Activated CD4-positive, alpha-beta T cell treated with anti-CD3 and anti-CD28 coated beads, Interleukin-2, amount 10 ng/mL, durations not matched to agents 7 days and 5 days (primary cell): ENCODE results near the gene CFTR. TPM values are rescaled to one million over a fixed set of nuclear protein-coding genes. Genes with fewer than 3 reads are reported as not detected.
"Not testable (repeated sequence)": the region's sequence is repeated elsewhere in the genome, so short reads cannot be mapped to it uniquely, and the experiment has no call there.

Source experiments
- CTCF ChIA-PET: fragments of 350-600 bp; sonication (Branson Sonifier 250); formaldehyde crosslinking; loops from one replicate; lab custom pipeline; 2021; ENCODE audit warnings: antibody characterized with exemption; lab: Charles Lee
- POLR2A ChIA-PET: fragments of 350-600 bp; sonication (Branson Sonifier 250); formaldehyde crosslinking; loops from one replicate; lab custom pipeline; 2021; ENCODE audit warnings: antibody characterized with exemption; lab: Charles Lee
- DNase-seq: peaks from one replicate; pipeline ENCODE4 v3.0.0-alpha.2; 2020
- H3K27ac Mint-ChIP-seq: one replicate; pipeline ENCODE4 v1.8.0; 2021; ENCODE audit warnings: mild to moderate bottlenecking, moderate library complexity, mixed read lengths
- H3K27me3 Mint-ChIP-seq: one replicate; pipeline ENCODE4 v1.8.0; 2021; ENCODE audit warnings: mixed read lengths
- H3K36me3 Mint-ChIP-seq: one replicate; pipeline ENCODE4 v1.8.0; 2021; ENCODE audit warnings: low read depth, mixed read lengths
- H3K4me1 Mint-ChIP-seq: one replicate; pipeline ENCODE4 v1.8.0; 2021; ENCODE audit warnings: mixed read lengths
- H3K4me3 Mint-ChIP-seq: one replicate; pipeline ENCODE4 v1.8.0; 2021; ENCODE audit warnings: mild to moderate bottlenecking, moderate library complexity, mixed read lengths
- H3K9me3 Mint-ChIP-seq: one replicate; pipeline ENCODE4 v1.8.0; 2021; ENCODE audit warnings: mixed read lengths
- total RNA-seq, 2 experiments: library from RNA; stranded (reverse); gene quantifications; one replicate each; pipeline ENCODE4 v1.2.3, GENCODE V29; 2021

Gene CFTR
- total RNA-seq, 2 experiments from 2014 or later, result not detected

DNA sequence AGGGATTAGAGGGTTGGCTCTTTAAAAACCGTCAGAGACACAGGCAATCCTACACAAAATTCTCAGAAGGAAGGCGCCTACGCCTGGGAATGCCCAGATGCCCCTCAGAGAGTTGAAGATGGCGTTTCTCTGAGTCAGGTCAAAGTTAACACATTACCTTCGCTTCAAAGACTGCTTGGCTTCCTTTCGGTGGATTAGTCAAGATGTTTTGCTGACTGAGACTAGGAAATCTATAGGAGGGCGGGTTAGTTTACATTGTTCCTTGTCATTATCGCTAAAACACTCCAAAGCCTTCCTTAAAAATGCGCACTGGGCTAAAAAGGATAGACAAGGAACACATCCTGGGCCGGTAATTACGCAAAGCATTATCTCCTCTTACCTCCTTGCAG is 995 bp upstream of the CFTR start:
- CTCF ChIA-PET, result no interaction called here
- Mint-ChIP-seq H3K4me1 (no peaks in the 10 kb centered on the region), H3K27ac (no peak overlapping the region), H3K9me3 (no peaks in the 10 kb centered on the region), H3K36me3 (no peaks in the 10 kb centered on the region), H3K27me3 (peaks cover 29% of the 10 kb centered on the region), H3K4me3 (no peak overlapping the region)
- DNase-seq, result no peak
- POLR2A ChIA-PET, result no interaction called here

- DNase-seq, result no peak
- Mint-ChIP-seq H3K27me3 (peaks cover 29% of the 10 kb centered on the region), H3K4me1 (no peaks in the 10 kb centered on the region), H3K9me3 (no peaks in the 10 kb centered on the region), H3K4me3 (no peak overlapping the region), H3K27ac (no peak overlapping the region), H3K36me3 (no peaks in the 10 kb centered on the region)
- ChIA-PET CTCF (no interaction called here), POLR2A (no interaction called here)
These were observed 184 bp downstream of the CFTR start for GRCh38 chr7:117480055-117480362.

DNA sequence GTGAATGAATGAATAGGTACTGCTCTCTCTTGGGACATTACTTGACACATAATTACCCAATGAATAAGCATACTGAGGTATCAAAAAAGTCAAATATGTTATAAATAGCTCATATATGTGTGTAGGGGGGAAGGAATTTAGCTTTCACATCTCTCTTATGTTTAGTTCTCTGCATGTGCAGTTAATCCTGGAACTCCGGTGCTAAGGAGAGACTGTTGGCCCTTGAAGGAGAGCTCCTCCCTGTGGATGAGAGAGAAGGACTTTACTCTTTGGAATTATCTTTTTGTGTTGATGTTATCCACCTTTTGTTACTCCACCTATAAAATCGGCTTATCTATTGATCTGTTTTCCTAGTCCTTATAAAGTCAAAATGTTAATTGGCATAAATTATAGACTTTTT is 1.2 kb downstream of the CFTR start:
- no peaks in the 10 kb centered on the region for H3K4me1 Mint-ChIP-seq
- ChIA-PET CTCF (no interaction called here), POLR2A (no interaction called here)
- no peak overlapping the region for H3K27ac Mint-ChIP-seq
- no peak for DNase-seq
- H3K9me3 Mint-ChIP-seq, result no peaks in the 10 kb centered on the region
- H3K36me3 Mint-ChIP-seq, result no peaks in the 10 kb centered on the region
- H3K4me3 Mint-ChIP-seq, result no peak overlapping the region
- peaks cover 29% of the 10 kb centered on the region for H3K27me3 Mint-ChIP-seq

DNA sequence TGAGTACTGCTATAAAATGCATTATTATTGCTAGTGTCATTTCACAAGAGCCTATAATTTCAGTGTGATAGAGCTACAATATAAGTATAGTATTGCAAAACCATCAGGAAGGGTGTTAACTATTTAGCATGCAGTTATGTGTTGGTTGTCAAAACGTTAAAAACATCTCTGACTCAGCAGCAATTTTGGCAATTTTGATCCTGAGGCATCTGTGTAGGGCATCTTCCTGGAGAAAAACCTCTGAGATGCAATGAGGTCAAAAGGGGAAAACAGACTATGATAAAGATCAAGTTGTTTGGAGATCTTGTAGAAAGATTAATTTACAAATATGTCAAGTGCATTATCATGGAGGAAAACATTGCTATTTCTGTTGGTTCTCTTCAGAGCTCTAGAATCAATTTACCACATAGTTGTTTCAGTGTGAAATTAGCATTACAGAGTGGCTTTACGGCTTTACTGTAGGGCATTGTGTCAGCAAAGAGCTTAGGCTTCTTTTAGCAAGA is 5.3 kb downstream of the CFTR start:
- no peak overlapping the region for H3K4me3 Mint-ChIP-seq
- POLR2A ChIA-PET, result no interaction called here
- DNase-seq, result no peak
- H3K36me3 Mint-ChIP-seq, result no peaks in the 10 kb centered on the region
- H3K4me1 Mint-ChIP-seq, result no peaks in the 10 kb centered on the region
- H3K27me3 Mint-ChIP-seq, result peaks cover 9% of the 10 kb centered on the region
- no peaks in the 10 kb centered on the region for H3K9me3 Mint-ChIP-seq
- CTCF ChIA-PET, result no interaction called here
- H3K27ac Mint-ChIP-seq, result no peak overlapping the region

GRCh38 chr7:117489016-117489415 is 9.2 kb downstream of the CFTR start:
- POLR2A ChIA-PET, result no interaction called here
- H3K4me1 Mint-ChIP-seq, result no peaks in the 10 kb centered on the region
- H3K27ac Mint-ChIP-seq, result no peak overlapping the region
- CTCF ChIA-PET, result no interaction called here
- no peak for DNase-seq
- no peaks in the 10 kb centered on the region for H3K36me3 Mint-ChIP-seq
- H3K4me3 Mint-ChIP-seq, result no peak overlapping the region
- no peaks in the 10 kb centered on the region for H3K9me3 Mint-ChIP-seq
- no peaks in the 10 kb centered on the region for H3K27me3 Mint-ChIP-seq

GRCh38 chr7:117489430-117489829 is 9.6 kb downstream of the CFTR start:
- Mint-ChIP-seq H3K9me3 (no peaks in the 10 kb centered on the region), H3K27me3 (no peaks in the 10 kb centered on the region)
- POLR2A ChIA-PET, result no interaction called here

GRCh38 chr7:117489911-117490310 is 10.1 kb downstream of the CFTR start:
- Mint-ChIP-seq H3K4me3 (no peak overlapping the region), H3K27ac (no peak overlapping the region), H3K9me3 (no peaks in the 10 kb centered on the region), H3K27me3 (no peaks in the 10 kb centered on the region), H3K4me1 (no peaks in the 10 kb centered on the region), H3K36me3 (no peaks in the 10 kb centered on the region)
- ChIA-PET POLR2A (no interaction called here), CTCF (no interaction called here)
- no peak for DNase-seq

More at GRCh38 chr7:117489430-117489829, 9.6 kb downstream of the CFTR start:
- no peaks in the 10 kb centered on the region for H3K4me1 Mint-ChIP-seq
- H3K4me3 Mint-ChIP-seq, result no peak overlapping the region
- CTCF ChIA-PET, result no interaction called here
- no peak overlapping the region for H3K27ac Mint-ChIP-seq
- no peak for DNase-seq
- no peaks in the 10 kb centered on the region for H3K36me3 Mint-ChIP-seq

DNA sequence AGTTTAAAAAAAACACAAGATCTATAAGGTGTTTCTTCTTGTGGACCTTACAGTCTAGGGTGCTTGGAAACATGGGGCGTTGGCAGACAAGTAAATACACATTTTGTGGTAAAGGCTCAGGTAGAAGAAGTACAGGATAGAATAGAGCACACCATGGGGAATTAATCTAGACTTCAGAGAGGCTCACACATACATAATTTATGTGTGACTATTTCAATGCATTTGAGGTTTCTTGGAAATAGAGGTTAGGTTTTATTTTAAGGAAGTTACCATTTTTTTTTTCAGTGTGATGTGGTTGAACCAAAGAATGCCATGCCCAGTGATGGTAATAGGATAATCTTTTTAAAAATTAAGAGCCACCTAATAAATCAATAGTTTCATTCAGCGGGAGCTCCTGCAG is 12.8 kb downstream of the CFTR start:
- Mint-ChIP-seq H3K27ac (no peak overlapping the region), H3K4me1 (no peaks in the 10 kb centered on the region), H3K4me3 (no peak overlapping the region), H3K27me3 (no peaks in the 10 kb centered on the region), H3K36me3 (no peaks in the 10 kb centered on the region), H3K9me3 (no peaks in the 10 kb centered on the region)
- POLR2A ChIA-PET, result no interaction called here
- no peak for DNase-seq
- CTCF ChIA-PET, result no interaction called here

DNA sequence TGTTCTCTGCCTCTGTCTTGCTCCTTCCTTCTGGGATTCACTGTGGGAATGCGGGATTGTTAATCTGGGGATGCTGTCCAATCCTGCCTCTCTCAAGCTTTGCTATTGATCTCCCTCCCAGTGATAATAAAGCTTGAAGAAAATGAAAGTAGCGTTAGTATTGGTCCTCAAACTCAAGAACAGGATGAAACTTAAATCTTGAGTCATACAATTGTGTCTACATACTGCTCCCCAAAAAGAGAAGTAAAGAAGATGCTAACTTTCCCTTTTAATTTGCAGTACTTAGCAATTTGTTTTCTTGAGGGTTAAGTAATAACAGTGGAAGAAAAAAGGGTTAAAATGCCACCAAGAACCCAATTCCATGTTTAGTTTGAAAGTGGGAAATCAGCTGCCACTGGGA is 13.6 kb downstream of the CFTR start:
- Mint-ChIP-seq H3K9me3 (no peaks in the 10 kb centered on the region), H3K27me3 (no peaks in the 10 kb centered on the region), H3K4me1 (no peaks in the 10 kb centered on the region), H3K27ac (no peak overlapping the region), H3K4me3 (no peak overlapping the region), H3K36me3 (no peaks in the 10 kb centered on the region)
- POLR2A ChIA-PET, result no interaction called here
- DNase-seq, result no peak
- CTCF ChIA-PET, result no interaction called here

DNA sequence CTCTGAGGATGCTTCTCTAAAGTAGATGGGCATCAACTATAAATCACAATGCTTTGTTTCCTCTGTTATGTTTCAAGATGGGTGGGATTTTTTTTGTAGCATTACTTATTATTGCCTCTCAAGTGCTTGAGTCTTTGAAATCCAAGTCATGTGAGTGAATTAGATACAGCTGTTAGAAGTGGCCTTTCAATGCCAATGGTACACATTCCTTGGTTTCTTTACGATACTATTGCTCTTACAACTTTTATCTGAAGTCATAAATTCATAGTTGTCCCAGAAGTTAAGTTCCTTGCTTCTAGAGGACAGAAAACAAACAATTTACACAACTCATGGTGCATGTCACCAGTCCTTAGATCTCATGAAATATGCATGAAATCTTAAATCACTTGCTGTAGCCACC is 15.5 kb downstream of the CFTR start:
- ChIA-PET CTCF (no interaction called here), POLR2A (no interaction called here)
- H3K4me1 Mint-ChIP-seq, result no peaks in the 10 kb centered on the region
- H3K27me3 Mint-ChIP-seq, result no peaks in the 10 kb centered on the region
- no peaks in the 10 kb centered on the region for H3K9me3 Mint-ChIP-seq
- H3K27ac Mint-ChIP-seq, result no peak overlapping the region
- DNase-seq, result no peak
- no peaks in the 10 kb centered on the region for H3K36me3 Mint-ChIP-seq
- no peak overlapping the region for H3K4me3 Mint-ChIP-seq

- Mint-ChIP-seq H3K9me3 (no peaks in the 10 kb centered on the region), H3K4me3 (no peak overlapping the region), H3K27me3 (no peaks in the 10 kb centered on the region), H3K4me1 (no peaks in the 10 kb centered on the region), H3K36me3 (no peaks in the 10 kb centered on the region), H3K27ac (no peak overlapping the region)
- DNase-seq, result no peak
- ChIA-PET CTCF (no interaction called here), POLR2A (no interaction called here)
These were observed 22.5 kb downstream of the CFTR start for GRCh38 chr7:117502331-117502730.

DNA sequence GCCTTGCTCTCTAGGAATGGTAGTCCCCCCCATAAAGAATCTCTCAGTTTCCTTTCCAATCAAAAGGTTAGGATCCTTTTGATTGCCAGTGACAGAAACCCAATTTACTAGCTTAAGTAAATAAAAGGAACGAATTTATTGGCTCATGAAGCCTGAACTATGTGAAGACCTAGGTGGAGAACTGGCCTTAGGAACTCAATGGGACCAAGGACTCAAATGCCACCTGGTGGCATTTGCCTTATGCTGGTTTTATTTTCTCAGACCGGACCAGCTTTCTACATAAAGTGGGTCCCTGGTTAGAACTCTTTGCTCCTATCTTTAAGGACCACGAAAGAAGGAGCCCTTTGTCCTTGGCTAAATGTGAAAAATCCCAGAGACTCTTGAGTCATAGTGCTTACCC is 25.4 kb downstream of the CFTR start:
- DNase-seq, result no peak
- H3K27ac Mint-ChIP-seq, result no peak overlapping the region
- H3K4me3 Mint-ChIP-seq, result no peak overlapping the region
- ChIA-PET CTCF (no interaction called here), POLR2A (no interaction called here)
- no peaks in the 10 kb centered on the region for H3K36me3 Mint-ChIP-seq
- no peaks in the 10 kb centered on the region for H3K9me3 Mint-ChIP-seq
- H3K27me3 Mint-ChIP-seq, result no peaks in the 10 kb centered on the region
- H3K4me1 Mint-ChIP-seq, result no peaks in the 10 kb centered on the region

DNA sequence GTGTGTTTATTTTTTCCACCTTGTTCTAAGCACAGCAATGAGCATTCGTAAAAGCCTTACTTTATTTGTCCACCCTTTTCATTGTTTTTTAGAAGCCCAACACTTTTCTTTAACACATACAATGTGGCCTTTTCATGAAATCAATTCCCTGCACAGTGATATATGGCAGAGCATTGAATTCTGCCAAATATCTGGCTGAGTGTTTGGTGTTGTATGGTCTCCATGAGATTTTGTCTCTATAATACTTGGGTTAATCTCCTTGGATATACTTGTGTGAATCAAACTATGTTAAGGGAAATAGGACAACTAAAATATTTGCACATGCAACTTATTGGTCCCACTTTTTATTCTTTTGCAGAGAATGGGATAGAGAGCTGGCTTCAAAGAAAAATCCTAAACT is 28.9 kb downstream of the CFTR start:
- no peaks in the 10 kb centered on the region for H3K27me3 Mint-ChIP-seq
- DNase-seq, result no peak
- CTCF ChIA-PET, result no interaction called here
- H3K36me3 Mint-ChIP-seq, result no peaks in the 10 kb centered on the region
- no peaks in the 10 kb centered on the region for H3K9me3 Mint-ChIP-seq
- no peaks in the 10 kb centered on the region for H3K4me1 Mint-ChIP-seq
- H3K4me3 Mint-ChIP-seq, result no peak overlapping the region
- no peak overlapping the region for H3K27ac Mint-ChIP-seq
- POLR2A ChIA-PET, result no interaction called here

GRCh38 chr7:117517194-117517593 is 37.4 kb downstream of the CFTR start:
- CTCF ChIA-PET, H3K36me3 Mint-ChIP-seq, POLR2A ChIA-PET, H3K4me3 Mint-ChIP-seq, H3K27ac Mint-ChIP-seq, H3K9me3 Mint-ChIP-seq, H3K27me3 Mint-ChIP-seq, DNase-seq, H3K4me1 Mint-ChIP-seq: not testable (repeated sequence)
